ENCODE results near the gene PTH2. TPM values are rescaled to one million over a fixed set of nuclear protein-coding genes. Genes with fewer than 3 reads are reported as not detected.
"Not testable (repeated sequence)": the region's sequence is repeated elsewhere in the genome, so short reads cannot be mapped to it uniquely, and the experiment has no call there.

The PTH2 gene
- total RNA-seq, 1 donor from 2014 or later = not detected

DNA sequence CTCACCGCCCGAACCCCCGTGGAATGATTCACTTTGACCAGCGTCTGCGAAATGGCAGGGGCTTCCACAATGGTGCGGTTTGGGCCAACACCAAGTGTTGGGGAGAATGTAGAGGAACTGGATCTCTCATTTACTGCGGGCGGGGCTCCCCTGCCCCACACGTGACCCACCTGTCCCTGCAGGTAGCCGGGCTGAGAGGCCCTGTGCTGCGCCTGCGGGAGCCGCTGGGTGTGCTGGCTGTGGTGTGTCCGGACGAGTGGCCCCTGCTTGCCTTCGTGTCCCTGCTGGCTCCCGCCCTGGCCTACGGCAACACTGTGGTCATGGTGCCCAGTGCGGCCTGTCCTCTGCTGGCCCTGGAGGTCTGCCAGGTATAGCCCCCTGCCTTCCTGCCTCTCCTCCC lies 45.0 kb upstream of the PTH2 start:
- intact Hi-C loops (cut with DNase I) = no loop called here
- no peaks in the 10 kb centered on the region for H3K4me1 ChIP-seq
- TF ChIP-seq, protein P1, sequence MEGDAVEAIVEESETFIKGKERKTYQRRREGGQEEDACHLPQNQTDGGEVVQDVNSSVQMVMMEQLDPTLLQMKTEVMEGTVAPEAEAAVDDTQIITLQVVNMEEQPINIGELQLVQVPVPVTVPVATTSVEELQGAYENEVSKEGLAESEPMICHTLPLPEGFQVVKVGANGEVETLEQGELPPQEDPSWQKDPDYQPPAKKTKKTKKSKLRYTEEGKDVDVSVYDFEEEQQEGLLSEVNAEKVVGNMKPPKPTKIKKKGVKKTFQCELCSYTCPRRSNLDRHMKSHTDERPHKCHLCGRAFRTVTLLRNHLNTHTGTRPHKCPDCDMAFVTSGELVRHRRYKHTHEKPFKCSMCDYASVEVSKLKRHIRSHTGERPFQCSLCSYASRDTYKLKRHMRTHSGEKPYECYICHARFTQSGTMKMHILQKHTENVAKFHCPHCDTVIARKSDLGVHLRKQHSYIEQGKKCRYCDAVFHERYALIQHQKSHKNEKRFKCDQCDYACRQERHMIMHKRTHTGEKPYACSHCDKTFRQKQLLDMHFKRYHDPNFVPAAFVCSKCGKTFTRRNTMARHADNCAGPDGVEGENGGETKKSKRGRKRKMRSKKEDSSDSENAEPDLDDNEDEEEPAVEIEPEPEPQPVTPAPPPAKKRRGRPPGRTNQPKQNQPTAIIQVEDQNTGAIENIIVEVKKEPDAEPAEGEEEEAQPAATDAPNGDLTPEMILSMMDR (IDR thresholded peaks at IDR 0.05) = no peak
- DNase-seq (ENCODE audit: low spot score in 2 of 2) = no peak
- H3K27ac ChIP-seq = peak overlapping the region in 1 of 2 donors; percentile 52
- H3K9me3 ChIP-seq = no peaks in the 10 kb centered on the region
- H3K4me3 ChIP-seq = no peak overlapping the region
- peaks cover 4 to 12% of the 10 kb centered on the region in 2 donors for H3K36me3 ChIP-seq
- no peaks in the 10 kb centered on the region for H3K27me3 ChIP-seq

DNA sequence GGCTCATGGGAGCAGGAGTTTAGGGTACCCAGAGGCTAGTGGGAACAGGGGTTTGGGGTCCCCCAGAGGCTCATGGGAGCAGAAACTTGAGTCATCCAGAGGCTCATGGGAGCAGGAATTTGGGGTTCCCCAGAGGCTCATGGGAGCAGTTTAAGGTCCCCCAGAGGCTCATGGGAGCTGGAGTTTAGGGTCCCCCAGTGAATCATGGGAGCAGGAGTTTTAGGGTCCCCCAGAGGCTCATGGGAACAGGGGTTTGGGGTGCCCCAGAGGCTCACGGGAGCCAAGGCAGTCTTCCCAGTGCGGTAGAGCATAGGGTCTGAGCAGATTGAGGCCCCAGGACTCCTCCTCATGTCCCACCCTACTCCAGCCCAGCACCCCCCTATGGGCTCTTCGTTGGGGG lies 42.1 kb upstream of the PTH2 start:
- Histone ChIP-seq H3K4me3 (no peak overlapping the region), H3K27ac (no peak overlapping the region), H3K27me3 (no peaks in the 10 kb centered on the region), H3K9me3 (no peaks in the 10 kb centered on the region), H3K4me1 (no peaks in the 10 kb centered on the region), H3K36me3 (peaks cover 8 to 16% of the 10 kb centered on the region in 2 donors)
- intact Hi-C loops (cut with DNase I) = no loop called here
- DNase-seq (ENCODE audit: low spot score in 2 of 2) = no peak
- TF ChIP-seq, protein P1 (IDR thresholded peaks at IDR 0.05) = no peak

DNA sequence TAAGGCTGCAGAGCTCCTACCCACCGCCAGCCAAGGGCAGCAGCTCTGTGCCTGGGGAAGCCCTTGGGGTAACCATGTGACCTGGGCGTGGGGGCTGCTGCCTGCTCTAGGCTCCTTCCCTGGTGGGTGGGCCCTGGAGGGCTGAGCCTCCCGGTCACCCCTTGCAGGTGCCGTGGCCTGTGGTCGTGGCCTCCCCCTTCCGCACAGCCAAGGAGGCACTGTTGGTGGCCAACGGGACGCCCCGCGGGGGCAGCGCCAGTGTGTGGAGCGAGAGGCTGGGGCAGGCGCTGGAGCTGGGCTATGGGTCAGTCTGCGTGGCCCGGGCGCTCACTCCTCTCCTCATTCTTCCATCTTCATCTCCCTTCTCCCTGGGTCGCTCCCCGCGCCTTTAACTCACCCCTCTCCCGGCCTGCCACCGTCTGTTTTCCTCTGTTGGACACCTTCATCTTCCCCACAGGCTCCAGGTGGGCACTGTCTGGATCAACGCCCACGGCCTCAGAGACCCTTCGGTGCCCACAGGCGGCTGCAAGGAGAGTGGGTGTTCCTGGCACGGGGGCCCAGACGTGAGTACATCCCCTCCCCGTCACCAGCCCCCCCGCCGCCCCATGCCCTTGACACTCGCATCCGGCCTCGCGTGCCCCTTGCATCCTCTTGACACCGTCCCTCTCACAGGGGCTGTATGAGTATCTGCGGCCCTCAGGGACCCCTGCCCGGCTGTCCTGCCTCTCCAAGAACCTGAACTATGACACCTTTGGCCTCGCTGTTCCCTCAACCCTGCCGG lies 40.9 kb upstream of the PTH2 start:
- Histone ChIP-seq H3K36me3 (peaks cover 13 to 18% of the 10 kb centered on the region in 2 donors), H3K27me3 (no peaks in the 10 kb centered on the region), H3K4me3 (no peak overlapping the region), H3K4me1 (no peaks in the 10 kb centered on the region), H3K9me3 (no peaks in the 10 kb centered on the region), H3K27ac (no peak overlapping the region)
- intact Hi-C loops (cut with DNase I) = no loop called here
- DNase-seq (ENCODE audit: low spot score in 2 of 2) = no peak
- TF ChIP-seq, protein P1 (IDR thresholded peaks at IDR 0.05) = no peak

DNA sequence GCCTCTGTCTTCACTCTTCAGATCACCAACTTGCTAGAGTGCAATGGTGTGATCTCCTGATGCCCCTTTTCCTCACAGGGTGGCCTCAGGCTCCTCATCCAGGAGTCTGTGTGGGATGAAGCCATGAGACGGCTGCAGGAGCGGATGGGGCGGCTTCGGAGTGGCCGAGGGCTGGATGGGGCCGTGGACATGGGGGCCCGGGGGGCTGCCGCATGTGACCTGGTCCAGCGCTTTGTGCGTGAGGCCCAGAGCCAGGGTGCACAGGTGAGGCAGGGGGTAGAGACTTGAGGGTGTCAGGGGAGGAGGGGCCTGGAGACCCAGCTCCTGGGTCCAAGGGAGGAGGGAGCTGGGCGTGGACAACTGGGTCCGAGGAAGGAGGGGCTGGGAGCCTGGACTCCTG lies 39.3 kb upstream of the PTH2 start:
- no peaks in the 10 kb centered on the region for H3K27me3 ChIP-seq
- TF ChIP-seq, protein P1 (IDR thresholded peaks at IDR 0.05) = no peak
- H3K4me3 ChIP-seq = no peak overlapping the region
- no peak overlapping the region for H3K27ac ChIP-seq
- H3K4me1 ChIP-seq = no peaks in the 10 kb centered on the region
- peaks cover 13 to 18% of the 10 kb centered on the region in 2 donors for H3K36me3 ChIP-seq
- DNase-seq (ENCODE audit: low spot score in 2 of 2) = no peak
- intact Hi-C loops (cut with DNase I) = no loop called here
- H3K9me3 ChIP-seq = no peaks in the 10 kb centered on the region

DNA sequence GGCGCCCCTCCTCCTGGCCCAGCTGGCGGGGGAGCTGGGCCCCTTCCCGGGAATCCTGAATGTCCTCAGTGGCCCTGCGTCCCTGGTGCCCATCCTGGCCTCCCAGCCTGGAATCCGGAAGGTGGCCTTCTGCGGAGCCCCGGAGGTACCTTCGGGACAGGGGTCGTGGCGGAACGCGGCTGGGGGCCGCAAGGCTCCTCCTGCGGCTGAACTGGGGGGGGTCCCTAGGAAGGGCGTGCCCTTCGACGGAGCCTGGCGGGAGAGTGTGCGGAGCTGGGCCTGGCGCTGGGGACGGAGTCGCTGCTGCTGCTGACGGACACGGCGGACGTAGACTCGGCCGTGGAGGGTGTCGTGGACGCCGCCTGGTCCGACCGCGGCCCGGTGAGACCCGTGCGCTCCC lies 38.4 kb upstream of the PTH2 start:
- no peaks in the 10 kb centered on the region for H3K9me3 ChIP-seq
- no peak overlapping the region for H3K4me3 ChIP-seq
- H3K27ac ChIP-seq = no peak overlapping the region
- H3K4me1 ChIP-seq = no peaks in the 10 kb centered on the region
- DNase-seq (ENCODE audit: low spot score in 2 of 2) = no peak
- H3K27me3 ChIP-seq = no peaks in the 10 kb centered on the region
- intact Hi-C loops (cut with DNase I) = no loop called here
- peaks cover 13 to 18% of the 10 kb centered on the region in 2 donors for H3K36me3 ChIP-seq
- TF ChIP-seq, protein P1 (IDR thresholded peaks at IDR 0.05) = no peak

DNA sequence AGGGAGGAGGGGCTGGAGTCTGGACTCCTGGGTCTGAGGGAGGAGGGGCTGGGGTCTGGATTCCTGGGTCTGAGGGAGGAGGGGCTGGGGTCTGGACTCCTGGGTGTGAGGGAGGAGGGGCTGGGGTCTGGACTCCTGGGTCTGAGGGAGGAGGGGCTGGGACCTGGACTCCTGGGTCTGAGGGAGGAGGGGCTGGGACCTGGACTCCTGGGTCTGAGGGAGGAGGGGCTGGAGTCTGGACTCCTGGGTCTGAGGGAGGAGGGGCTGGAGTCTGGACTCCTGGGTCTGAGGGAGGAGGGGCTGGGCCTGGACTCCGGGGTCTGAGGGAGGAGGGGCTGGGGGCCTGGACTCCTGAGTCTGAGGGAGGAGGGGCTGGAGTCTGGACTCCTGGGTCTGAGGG lies 37.9 kb upstream of the PTH2 start:
- H3K4me1 ChIP-seq; intact Hi-C loops (cut with DNase I): not testable (repeated sequence)

More for the DNA sequence above, 37.9 kb upstream of the PTH2 start:
- not testable (repeated sequence) for H3K27me3 ChIP-seq; H3K27ac ChIP-seq; H3K4me3 ChIP-seq; DNase-seq (ENCODE audit: low spot score in 2 of 2); H3K9me3 ChIP-seq
- H3K36me3 ChIP-seq = peaks cover 11 to 18% of the 10 kb centered on the region in 2 donors
